GM15510 (cell line): ENCODE measurements around the gene GPC5.

ENCODE experiments used
- POLR2A ChIP-seq: IDR thresholded peaks from 3 replicates; pipeline ENCODE4 v1.6.1; 2011; ENCODE audit warnings: borderline replicate concordance; ENCODE audit not compliant: insufficient read length; ENCODE audit errors: extremely low read depth

The GPC5 gene

DNA sequence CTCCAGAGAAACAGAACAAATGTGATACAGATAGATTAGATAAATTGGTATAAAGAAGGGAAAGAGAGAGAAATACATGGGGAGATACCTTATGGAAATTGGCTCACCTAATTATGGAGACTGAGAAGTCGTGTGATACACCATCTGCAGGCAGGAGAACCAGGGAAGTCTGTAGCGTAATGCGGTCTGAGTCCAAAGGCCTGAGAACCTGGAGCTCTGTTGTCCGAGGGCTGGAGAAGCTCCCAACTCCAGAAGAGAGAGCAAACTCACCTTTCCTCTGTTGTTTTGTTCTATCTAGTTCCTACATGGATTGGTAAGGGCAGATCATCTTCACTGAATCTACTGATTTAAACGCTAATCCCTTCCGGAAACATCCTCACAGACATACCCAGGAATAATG, 1179.9 kb downstream of the GPC5 start:
- TF ChIP-seq POLR2A: no peak

DNA sequence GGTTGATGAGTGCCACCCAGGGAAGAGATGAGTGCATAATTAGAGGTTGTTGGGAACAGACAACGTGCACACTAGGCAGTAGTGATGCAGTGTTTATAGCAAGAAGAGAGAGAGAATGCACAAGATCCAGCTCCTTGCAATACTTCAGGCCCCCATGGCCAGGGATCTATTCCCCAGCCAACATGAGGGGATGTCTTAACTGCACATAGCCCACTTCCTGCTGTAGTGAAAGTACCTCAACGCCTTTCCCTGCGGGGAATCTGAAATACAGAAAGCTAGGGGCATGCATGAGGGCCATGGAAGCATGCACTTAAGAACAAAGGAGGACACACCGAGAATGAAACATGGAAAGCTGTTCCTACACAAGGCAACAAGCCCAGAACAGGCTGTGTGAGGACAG, 1191.5 kb downstream of the GPC5 start:
- no peak for TF ChIP-seq POLR2A

DNA sequence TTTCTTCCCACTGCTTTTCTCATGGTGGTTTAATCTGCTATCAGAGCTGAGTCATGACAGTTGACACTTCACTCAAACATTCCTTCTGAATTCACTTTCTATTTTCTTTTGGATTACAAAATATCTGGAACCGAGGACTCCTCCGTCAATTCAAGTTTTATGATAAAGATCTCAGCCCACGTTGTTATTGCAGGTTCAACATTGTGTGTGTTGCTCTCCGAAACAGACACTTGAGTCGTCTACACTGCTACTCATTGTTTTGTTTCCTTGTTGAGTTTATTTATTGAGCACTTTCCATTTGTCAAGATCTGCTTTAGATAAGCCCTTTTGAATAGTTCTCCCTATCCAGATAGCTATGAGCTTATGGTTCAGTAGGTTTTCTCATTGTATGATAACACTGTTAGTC, 1192.1 kb downstream of the GPC5 start:
- TF ChIP-seq POLR2A: no peak

DNA sequence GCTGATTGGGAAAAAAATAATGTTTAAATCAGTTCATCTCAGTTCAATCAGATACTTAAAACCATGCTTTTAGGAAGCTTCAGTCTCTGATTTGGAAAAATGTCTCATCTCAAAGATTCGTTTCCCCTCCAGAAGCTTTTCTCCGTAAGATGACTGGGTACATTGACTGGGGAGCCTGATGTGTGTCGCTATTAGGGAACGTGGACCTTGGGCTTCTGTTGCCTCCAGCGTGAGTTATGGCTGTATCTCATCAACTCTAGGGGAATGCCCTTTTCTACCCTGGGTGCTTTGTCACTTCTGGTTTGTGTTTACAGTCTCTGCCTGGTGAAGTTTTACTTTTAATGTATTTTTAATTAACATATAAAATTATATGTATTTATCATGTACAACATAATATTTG, 1192.7 kb downstream of the GPC5 start:
- TF ChIP-seq POLR2A: no peak

DNA sequence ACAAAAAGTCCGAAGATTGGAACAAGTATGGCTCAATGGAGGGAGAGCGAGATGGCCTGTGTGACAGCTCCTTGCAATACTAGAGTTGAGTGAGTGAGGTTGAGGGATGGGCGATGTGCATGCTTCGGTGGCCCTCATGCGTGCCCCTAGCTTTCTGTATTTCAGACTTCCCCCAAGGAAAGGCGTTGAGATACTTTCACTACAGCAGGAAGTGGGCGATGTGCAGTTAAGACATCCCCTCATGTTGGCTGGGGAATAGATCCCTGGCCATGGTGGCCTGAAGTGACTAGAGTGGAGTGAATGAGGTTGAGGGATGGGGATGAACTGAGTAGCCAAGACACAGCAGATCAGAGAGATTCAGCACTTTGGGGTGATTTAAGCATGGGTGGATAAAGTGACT, 1194.3 kb downstream of the GPC5 start:
- no peak for TF ChIP-seq POLR2A

DNA sequence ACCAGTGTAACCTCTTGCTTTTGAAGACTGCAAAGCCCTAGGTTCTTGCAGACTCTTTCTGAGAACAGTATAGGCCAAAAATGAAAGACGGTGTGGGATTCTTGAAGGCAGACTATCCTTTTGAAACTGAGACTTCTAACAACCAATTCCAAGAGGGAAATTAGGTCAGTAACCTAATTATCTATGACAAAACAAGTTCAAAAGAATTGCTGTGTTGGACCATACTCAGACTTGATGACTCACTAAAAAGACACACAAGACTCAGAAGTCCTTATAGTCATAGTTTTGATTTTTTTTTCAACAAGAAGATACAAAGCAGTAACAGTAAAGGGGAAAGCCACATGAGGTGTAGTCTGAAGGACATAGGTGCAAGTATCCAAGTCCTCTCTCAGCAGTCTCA, 1204.1 kb downstream of the GPC5 start:
- TF ChIP-seq POLR2A: no peak

DNA sequence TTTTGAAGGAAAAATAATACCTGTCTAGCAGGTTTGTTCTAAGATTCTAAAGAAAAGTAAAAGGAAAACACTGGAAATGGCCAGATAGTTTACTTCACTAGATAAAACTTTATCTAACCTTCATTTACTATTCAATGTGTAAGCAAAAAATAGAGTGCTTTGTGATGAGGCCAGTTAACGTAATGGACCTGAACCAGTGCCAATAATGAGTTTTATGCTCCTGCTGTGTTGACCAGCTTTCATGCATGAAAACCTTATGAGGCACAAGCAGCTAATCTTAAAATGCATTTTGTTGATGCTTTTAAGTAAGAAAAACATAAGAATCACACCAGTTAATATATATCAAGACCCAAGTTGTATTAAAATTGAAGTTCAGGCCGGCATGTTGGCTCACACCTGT, 1211.0 kb downstream of the GPC5 start:
- TF ChIP-seq POLR2A: no peak

DNA sequence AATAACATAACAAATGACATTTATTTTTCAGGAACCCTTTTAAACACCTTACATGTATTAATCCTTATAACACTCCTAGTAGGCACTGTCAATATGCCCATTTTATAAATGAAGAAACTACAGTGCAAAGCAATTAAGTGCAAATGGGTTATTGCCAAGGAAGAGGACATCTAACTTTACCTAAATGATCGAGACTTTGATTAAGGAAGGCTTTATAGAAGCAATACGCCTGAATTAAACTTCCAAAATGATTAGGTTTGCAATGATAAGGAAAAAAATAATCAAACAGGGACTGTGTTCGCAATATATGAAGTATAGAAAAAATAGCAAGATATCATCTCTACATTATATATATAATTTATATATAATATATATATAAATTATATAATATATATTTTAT, 1214.5 kb downstream of the GPC5 start:
- no peak for TF ChIP-seq POLR2A

DNA sequence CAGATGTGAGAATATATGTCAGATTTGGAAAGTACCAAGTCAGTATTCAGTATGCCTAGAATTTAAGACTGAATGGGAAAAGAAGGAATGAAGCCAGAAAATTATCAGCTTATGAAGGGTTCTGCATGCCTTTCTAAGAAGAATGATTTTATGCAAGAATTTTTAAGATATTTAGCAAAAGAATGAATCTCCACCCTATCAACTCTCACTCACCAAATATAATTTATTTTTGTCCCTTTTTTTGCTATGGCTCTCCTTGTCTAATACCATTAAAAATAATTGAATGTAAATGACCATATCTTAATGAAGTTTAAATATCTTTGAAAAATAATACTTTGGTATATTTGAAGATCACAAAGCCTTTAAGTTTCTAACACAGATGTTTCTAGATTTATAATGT, 1215.5 kb downstream of the GPC5 start:
- no peak for TF ChIP-seq POLR2A

DNA sequence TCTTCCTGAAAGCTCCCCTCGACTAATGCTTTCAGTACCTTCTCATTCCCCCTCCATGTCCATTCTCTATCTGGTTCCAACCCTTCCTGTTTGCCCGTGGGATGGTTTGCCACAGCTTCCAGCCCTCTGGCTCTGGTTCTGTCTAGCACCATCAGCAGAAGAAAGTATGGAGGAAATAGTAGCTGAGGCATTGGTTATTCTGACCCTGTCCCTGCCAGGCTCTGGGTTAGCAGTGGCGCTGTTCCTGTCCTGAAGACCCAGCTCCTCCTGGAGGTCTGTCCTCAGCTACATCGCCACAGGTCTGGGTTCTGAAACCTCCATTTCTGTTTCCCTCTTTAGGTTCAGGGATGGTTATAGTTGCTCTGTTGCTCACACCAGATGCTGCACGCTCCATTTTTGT, 1223.6 kb downstream of the GPC5 start:
- no peak for TF ChIP-seq POLR2A

DNA sequence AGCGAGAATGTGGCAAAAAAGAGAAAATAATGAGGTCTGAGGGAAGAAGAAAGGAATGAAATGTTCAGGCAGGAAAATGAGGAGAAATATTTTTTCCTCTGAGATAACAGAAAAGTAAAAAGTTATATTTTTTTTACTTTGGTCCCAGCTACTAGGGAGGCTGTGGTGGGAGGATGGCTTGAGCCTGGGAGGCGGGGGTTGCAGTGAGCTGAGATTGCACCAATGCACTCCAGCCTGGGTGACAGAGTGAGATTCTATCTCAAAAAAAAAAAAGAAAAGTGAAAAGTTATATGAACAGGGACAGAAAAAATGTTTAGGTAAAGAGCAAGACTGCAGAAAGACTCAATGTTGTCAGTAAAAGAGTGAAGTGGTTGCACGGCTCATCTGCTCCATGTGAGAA, 1224.5 kb downstream of the GPC5 start:
- no peak for TF ChIP-seq POLR2A

DNA sequence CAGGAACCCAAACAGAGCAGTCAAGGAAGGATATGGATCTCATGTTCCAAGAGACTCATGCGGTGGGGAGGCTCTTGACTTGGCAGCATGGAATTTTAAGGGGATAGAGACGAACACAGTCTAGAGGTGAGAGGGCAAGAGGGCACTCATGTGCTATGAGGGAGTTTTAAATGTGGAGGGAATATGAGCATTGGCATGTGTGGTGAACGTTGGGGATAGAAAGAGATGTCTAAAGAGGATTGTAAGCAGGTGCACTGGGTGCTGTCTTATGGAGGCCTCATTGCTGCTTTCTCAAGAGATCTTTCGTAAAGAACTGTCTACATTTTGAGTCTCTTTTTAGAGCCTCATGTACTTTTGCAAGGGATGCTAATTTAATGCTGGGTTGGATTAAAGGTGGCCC, 1227.9 kb downstream of the GPC5 start:
- no peak for TF ChIP-seq POLR2A

DNA sequence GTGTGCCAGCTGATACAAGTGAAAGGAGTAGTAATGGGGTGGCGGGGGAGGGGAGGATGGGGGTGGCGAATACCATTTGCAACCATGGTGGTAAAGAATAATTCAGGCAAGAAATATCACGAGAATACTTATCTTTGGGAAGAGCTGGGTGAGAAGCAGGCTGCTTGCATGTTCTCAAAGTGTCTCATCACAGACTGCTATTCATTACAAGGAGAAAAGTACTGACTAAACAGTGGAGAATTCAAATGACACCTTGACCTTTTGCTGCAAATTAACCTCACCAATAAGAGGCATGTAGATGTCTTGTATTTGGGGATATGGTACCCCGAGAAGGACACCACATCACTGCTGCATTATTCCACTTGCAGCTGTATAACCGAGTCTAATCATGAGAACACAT, 1242.5 kb downstream of the GPC5 start:
- no peak for TF ChIP-seq POLR2A

DNA sequence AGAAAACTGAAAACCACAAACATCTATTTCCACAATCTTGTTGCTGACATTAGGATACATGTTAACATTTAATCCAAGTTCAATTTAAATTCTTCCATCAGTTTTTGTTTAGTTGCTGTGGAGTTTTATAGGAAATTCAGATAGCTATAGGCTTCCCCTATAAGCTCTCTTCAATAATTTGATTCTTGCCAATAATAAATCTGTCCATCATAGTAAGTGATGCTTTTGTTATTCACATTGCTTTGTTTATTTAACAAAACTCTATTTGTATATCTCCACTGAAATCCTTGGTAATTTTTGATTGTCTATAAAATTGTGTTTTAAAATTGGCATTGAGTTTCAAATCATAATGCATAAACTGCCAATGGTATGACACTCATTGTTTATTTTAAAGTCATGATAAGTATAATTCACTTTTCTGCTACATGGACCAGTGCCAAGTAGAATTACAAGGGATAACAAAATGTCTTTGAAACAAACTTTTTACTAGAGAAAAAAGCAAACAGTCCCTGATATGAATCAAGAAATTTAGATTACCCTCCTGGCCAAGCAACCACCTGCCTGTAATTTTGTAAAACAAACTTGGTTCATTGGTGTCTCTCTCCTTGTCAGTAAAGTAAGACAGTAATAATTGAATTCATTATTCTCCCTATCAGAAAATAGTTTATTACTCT, 1250.9 kb downstream of the GPC5 start:
- TF ChIP-seq POLR2A: no peak

DNA sequence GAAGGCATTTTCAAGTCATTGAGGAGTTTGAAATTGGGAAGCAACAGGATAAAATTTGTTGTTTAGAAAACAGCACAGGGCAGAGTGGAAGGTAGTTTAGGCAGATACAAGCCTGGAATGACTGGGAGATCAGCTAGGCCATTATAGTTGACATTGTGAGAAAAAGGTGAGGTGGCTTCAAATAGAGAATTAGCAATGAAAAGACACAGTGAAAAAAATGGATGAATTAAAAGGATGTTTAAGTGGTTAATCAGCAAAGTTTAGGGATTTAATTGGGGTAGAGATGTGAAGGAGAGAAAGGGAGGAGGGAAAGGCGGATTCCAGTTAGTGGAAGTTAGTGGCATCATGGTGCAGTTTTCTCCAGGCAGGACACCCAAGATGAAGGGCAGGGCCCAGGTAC, 1257.7 kb downstream of the GPC5 start:
- no peak for TF ChIP-seq POLR2A

DNA sequence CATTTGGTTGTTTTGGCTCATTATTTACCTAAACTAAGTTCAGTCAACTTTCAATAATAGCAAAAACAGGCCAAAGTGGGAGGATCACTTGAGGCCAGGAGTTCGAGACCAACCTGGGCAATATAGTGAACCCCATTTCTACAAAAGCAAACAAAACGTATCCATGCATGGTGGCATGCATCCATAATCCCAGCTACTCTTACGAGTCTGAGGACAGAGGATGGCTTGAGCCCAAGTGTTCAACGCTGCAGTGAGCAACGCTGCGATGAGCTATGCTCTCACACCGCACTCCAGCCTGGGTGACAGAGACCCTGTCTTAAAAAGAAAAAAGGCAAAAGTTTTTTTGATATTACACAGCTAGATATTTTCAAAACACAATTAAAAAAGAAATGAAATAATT, 1258.2 kb downstream of the GPC5 start:
- TF ChIP-seq POLR2A: no peak

DNA sequence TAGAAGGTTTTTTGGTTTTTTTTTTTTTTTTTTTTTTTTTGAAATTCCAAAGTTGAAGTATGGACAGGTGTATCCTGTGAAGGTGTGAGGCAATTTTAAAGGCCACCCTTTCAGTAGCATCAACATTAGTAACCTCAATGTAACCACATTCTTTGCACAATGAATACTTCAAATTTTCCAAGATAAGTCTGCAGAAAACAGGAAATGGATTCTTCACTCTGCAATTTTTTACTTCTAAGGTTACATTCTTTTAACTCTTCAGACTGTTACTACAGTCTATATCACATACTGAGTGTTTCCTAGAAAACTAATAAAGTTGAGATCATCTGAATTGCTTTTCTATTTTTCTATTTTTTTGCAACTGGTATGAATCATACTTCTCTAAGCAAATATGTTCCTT, 1259.1 kb downstream of the GPC5 start:
- TF ChIP-seq POLR2A: no peak

DNA sequence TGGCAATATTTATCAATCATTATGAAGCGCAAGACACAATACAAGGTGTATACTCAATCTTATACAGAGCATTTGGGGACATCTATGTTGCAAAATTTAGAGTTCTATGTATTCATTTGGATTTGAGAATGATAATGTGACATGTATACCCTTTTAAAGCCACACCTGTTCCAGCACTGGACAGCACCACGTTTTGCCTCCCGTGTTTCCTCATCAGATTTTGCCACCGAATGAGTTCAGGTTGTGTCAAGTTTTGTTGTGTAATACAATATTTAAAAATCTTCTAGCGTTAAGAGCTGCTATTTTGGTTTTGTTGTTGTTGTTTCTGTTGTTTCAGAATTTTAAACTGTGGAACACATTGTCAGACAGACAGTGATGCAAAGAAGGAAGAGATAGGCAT, 1259.9 kb downstream of the GPC5 start:
- TF ChIP-seq POLR2A: no peak

DNA sequence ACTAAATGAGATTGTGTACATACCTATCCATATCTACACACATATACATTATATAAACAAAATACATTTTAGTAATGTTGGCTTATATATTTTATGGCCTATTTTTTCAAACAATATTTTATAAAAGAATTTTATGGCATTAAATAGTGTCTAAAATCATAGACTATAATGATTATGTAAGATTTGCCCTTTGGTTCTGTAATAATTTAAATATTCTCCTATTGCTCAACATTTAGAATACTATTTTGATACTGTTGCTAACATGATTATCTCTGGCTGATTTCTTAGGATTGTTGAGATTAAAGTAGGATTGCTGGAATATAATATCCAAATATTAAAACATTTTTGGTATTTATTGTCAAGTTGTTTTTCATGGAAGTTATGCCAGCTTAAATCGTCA, 1263.0 kb downstream of the GPC5 start:
- no peak for TF ChIP-seq POLR2A

DNA sequence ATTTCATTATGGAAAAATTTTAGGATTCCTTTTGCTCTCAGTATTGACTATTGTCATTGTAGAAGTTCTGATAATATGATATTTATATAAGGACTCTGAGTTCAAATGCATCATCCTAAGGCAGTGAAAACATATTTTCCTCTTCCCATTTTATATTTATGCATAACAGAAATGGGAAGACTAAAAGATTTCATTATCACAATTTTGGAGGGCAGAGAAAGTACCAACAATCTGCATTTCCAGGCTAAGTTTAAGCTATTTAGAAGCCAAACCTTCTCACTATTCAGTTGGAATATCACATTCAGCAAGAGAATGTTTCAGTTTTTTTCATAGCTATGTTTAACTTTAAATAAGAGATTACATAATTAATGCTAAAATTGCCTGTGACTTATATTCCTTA, 1269.7 kb downstream of the GPC5 start:
- no peak for TF ChIP-seq POLR2A
